Cardiac muscle cell (in vitro differentiated cells and primary cell): ENCODE data around the gene BTD. TPM values are rescaled to one million over a fixed set of nuclear protein-coding genes. Genes with fewer than 3 reads are reported as not detected.
A peak's percentile ranks its signal among the peaks of the same experiment; 100 is the strongest.

Experiments
- DNase-seq, 2 donors: peaks; one replicate each; pipeline versions ENCODE4 v3.0.0 to v3.0.0-alpha.2; 2010 to 2017; ENCODE audit warnings: low read depth in 1 of 2, low spot score in 1 of 2
- H3K27ac ChIP-seq: fragments of 200-600 bp; sonication (generic); 2 replicates; pipeline ENCODE4 v1.5.1; 2016
- H3K27me3 ChIP-seq: fragments of 200-600 bp; sonication (generic); 2 replicates; pipeline ENCODE4 v1.6.0; 2016; ENCODE audit warnings: control low read depth
- H3K36me3 ChIP-seq: fragments of 200-600 bp; sonication (generic); 2 replicates; pipeline ENCODE4 v1.5.1; 2016; ENCODE audit warnings: control low read depth
- H3K4me1 ChIP-seq: fragments of 200-600 bp; sonication (generic); 2 replicates; pipeline ENCODE4 v1.8.1; 2017; ENCODE audit warnings: low read depth, mild to moderate bottlenecking, mixed run types
- H3K4me3 ChIP-seq: fragments of 200-600 bp; sonication (generic); 2 replicates; pipeline ENCODE4 v1.5.1; 2016; ENCODE audit warnings: mild to moderate bottlenecking
- H3K9me3 ChIP-seq: fragments of 200-600 bp; sonication (generic); 2 replicates; pipeline ENCODE4 v1.5.1; 2017; ENCODE audit warnings: low read depth, mild to moderate bottlenecking, control low read depth
- polyA plus RNA-seq: library from polyadenylated mRNA; unstranded; fragments of >200 nt; fragmentation: Nextera tagmentation; extraction: Ambion mirVana; gene quantifications from 2 replicates; pipeline ENCODE4 v1.2.1, GENCODE V29; 2016
- total RNA-seq: library from RNA; depleted of rRNA; stranded (reverse); fragments of >200 nt; gene quantifications from 2 replicates; pipeline ENCODE4 v1.2.3, GENCODE V29; 2016
- TF ChIP-seq, protein P1 (sequence below): IDR thresholded peaks from 2 replicates; pipeline ENCODE4 v1.5.1; 2012; ENCODE audit warnings: low read depth, mild to moderate bottlenecking, low read length

The BTD gene
- total and polyA plus RNA-seq, 2 experiments from 2014 or later, result 9.4 to 14.4 TPM

DNA sequence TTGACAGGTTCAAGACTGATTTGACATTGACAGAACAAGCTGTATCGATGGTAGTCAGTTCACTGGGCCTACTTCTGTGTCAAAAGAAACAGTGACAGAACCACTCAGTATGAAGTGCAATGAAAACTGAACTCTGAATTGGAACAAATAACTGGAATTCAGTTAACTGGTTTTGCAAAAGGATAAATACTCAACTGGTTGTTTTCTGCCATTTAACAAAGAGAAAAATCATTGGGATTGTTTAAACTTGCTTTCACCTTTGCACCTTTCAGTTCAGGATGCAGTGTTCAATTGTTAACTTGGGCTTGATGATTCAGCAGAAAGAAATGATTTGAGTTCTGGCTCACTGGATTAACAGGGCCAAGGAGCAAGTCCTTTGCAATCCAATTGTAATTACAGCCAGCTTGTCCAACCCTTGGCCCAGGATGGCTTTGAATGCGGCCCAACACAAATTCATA, 4.9 kb downstream of the BTD start:
- no peak overlapping the region for H3K4me3 ChIP-seq
- peak in 1 of 2 donors; percentile 21 for DNase-seq
- H3K27me3 ChIP-seq, result no peaks in the 10 kb centered on the region
- TF ChIP-seq, protein P1, sequence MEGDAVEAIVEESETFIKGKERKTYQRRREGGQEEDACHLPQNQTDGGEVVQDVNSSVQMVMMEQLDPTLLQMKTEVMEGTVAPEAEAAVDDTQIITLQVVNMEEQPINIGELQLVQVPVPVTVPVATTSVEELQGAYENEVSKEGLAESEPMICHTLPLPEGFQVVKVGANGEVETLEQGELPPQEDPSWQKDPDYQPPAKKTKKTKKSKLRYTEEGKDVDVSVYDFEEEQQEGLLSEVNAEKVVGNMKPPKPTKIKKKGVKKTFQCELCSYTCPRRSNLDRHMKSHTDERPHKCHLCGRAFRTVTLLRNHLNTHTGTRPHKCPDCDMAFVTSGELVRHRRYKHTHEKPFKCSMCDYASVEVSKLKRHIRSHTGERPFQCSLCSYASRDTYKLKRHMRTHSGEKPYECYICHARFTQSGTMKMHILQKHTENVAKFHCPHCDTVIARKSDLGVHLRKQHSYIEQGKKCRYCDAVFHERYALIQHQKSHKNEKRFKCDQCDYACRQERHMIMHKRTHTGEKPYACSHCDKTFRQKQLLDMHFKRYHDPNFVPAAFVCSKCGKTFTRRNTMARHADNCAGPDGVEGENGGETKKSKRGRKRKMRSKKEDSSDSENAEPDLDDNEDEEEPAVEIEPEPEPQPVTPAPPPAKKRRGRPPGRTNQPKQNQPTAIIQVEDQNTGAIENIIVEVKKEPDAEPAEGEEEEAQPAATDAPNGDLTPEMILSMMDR, result no peak
- H3K4me1 ChIP-seq, result no peaks in the 10 kb centered on the region
- H3K9me3 ChIP-seq, result no peaks in the 10 kb centered on the region
- no peak overlapping the region for H3K27ac ChIP-seq
- no peaks in the 10 kb centered on the region for H3K36me3 ChIP-seq

GRCh38 chr3:15610082-15610759, 8.7 kb downstream of the BTD start:
- TF ChIP-seq, protein P1, result no peak
- Histone ChIP-seq H3K4me3 (no peak overlapping the region), H3K27ac (no peak overlapping the region), H3K4me1 (no peaks in the 10 kb centered on the region), H3K36me3 (no peaks in the 10 kb centered on the region), H3K9me3 (no peaks in the 10 kb centered on the region), H3K27me3 (no peaks in the 10 kb centered on the region)
- peak in 1 of 2 donors; percentile 91 for DNase-seq

- H3K4me1 ChIP-seq, result no peaks in the 10 kb centered on the region
- no peak overlapping the region for H3K27ac ChIP-seq
- no peaks in the 10 kb centered on the region for H3K36me3 ChIP-seq
- no peak for DNase-seq
- H3K9me3 ChIP-seq, result no peaks in the 10 kb centered on the region
- TF ChIP-seq, protein P1, result no peak
- H3K27me3 ChIP-seq, result no peaks in the 10 kb centered on the region
- H3K4me3 ChIP-seq, result no peak overlapping the region
These were observed 9.5 kb downstream of the BTD start for GRCh38 chr3:15611018-15611417.

GRCh38 chr3:15612001-15612400, 10.5 kb downstream of the BTD start:
- Histone ChIP-seq H3K4me1 (no peaks in the 10 kb centered on the region), H3K9me3 (no peaks in the 10 kb centered on the region), H3K4me3 (no peak overlapping the region), H3K27me3 (no peaks in the 10 kb centered on the region), H3K36me3 (no peaks in the 10 kb centered on the region), H3K27ac (no peak overlapping the region)
- TF ChIP-seq, protein P1, result no peak
- no peak for DNase-seq

DNA sequence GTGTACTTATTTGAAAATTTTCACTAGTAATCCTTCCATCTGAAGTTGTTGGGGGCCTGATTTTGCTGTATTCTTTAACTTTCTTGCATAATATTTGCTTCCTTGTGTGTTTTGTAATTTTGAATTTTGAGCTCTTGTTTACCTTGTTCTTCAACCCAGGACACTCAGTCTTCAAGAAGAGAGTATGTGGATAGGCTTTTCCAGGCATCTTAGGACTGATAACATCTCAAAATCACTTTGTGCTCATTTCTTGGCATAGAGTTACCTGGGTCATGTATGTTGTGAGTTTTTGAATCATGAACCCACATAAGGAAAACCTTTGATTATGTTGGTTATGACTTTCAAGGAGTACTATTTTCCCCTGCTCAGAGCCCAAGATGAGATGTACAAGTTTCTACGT, 13.4 kb downstream of the BTD start:
- TF ChIP-seq, protein P1, result no peak
- no peak overlapping the region for H3K4me3 ChIP-seq
- no peak overlapping the region for H3K27ac ChIP-seq
- H3K9me3 ChIP-seq, result no peaks in the 10 kb centered on the region
- H3K36me3 ChIP-seq, result no peaks in the 10 kb centered on the region
- H3K27me3 ChIP-seq, result no peaks in the 10 kb centered on the region
- no peaks in the 10 kb centered on the region for H3K4me1 ChIP-seq
- no peak for DNase-seq
